Measurements from ENCODE around the gene PCNX3. TPM values are rescaled to one million over a fixed set of nuclear protein-coding genes. Genes with fewer than 3 reads are reported as not detected.
"Not testable (repeated sequence)": the region's sequence is repeated elsewhere in the genome, so short reads cannot be mapped to it uniquely, and the experiment has no call there.

The PCNX3 gene
- total RNA-seq, 1 donor from 2014 or later, result 9.3 TPM

DNA sequence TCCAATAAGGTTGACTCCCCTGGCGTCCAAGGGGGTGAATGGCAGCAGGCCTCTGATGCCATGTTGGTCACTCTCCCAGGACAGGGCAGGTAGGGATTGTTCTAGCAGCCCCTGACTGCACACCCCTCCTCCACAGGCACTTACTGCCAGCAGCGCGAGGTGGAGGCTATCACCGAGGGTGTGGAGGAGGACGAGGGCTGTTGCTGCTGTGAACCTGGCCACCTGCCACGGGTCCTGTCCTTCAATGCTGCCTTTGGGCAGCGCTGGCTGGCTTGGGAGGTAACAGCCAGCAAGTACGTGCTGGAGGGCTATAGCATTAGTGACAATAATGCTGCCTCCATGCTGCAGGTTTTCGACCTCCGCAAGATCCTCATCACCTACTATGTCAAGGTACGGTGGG is 14.6 kb downstream of the PCNX3 start:
- intact Hi-C loops (cut with DNase I), result loop anchor here (10.0 kb wide), 1 partner anchor 75 kb away; no protein-coding TSS in a partner anchor
- DNase-seq (peak; percentile 73), ATAC-seq (ENCODE audit: poor library complexity) (peak; percentile 60)

DNA sequence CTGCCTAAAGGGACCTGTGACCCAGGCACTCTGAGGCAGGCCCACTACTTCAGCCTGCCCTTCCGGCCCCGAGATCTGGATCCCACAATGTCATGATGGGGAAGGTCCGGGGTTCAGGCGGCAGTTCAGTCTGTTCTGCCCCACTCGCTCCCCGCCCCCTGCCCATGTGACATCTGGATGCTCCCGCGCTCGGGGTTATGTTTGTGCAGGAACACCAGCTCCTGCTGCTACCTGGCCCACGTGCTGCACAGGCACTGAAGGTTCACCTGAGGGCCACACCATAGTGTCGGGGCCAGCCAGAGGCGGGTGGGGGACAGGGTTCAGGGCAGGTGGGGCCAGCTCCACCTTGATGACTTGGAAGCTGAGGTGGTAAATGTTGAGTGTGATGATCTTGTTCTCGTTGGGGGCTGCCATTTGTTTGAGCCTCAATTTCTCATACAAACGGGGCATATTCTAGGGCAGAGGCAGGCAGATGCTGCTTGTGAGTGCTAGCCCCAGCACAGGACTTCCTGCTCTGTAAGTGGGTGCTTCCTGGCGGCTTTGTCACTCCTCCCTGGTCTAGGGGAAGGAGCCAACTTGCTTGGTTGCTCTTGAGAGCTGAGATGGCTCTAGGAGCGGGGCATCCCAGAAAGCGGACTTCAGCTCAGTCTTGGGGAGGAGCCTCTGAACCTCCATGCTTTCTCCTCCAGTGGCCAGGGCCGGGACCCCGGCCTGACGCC is 18.0 kb downstream of the PCNX3 start:
- intact Hi-C loops (cut with DNase I), result loop anchor here (10.0 kb wide), 1 partner anchor 71 kb away; no protein-coding TSS in a partner anchor
- ATAC-seq (ENCODE audit: poor library complexity) (no peak), DNase-seq (no peak)

DNA sequence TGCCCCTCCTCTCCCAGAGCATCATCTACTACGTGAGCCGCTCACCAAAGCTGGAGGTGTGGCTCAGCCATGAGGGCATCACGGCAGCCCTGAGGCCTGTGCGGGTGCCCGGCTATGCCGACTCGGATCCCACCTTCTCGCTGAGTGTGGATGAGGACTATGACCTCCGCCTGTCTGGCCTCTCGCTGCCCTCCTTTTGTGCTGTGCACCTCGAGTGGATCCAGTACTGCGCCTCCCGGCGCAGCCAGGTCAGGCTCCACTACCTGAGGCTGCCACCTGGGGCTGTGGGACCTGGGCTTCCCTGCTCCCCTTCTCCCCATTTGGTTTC is 18.5 kb downstream of the PCNX3 start:
- DNase-seq (no peak), ATAC-seq (ENCODE audit: poor library complexity) (no peak)
- intact Hi-C loops (cut with DNase I), result loop anchor here (10.0 kb wide), 1 partner anchor 71 kb away; no protein-coding TSS in a partner anchor

DNA sequence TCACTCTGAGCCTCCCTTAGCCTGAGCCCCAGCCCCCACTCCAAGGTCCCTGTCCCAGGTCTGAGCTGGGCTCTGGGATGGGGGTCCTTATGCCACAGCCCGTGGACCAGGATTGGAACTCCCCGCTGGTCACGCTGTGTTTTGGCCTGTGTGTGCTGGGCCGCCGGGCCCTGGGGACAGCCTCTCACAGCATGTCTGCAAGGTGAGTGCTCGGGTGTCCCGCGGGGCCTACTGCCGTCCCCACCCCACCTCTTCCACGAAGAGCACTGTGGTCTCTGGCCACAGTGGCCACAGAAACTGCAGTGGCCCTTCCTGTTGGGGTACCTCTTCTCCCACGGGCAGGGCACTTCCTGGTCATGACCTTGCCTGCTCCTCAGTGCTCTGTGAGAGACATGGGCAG is 18.9 kb downstream of the PCNX3 start:
- DNase-seq (no peak), ATAC-seq (ENCODE audit: poor library complexity) (no peak)
- intact Hi-C loops (cut with DNase I), result loop anchor here (10.0 kb wide), 1 partner anchor 70 kb away; no protein-coding TSS in a partner anchor

DNA sequence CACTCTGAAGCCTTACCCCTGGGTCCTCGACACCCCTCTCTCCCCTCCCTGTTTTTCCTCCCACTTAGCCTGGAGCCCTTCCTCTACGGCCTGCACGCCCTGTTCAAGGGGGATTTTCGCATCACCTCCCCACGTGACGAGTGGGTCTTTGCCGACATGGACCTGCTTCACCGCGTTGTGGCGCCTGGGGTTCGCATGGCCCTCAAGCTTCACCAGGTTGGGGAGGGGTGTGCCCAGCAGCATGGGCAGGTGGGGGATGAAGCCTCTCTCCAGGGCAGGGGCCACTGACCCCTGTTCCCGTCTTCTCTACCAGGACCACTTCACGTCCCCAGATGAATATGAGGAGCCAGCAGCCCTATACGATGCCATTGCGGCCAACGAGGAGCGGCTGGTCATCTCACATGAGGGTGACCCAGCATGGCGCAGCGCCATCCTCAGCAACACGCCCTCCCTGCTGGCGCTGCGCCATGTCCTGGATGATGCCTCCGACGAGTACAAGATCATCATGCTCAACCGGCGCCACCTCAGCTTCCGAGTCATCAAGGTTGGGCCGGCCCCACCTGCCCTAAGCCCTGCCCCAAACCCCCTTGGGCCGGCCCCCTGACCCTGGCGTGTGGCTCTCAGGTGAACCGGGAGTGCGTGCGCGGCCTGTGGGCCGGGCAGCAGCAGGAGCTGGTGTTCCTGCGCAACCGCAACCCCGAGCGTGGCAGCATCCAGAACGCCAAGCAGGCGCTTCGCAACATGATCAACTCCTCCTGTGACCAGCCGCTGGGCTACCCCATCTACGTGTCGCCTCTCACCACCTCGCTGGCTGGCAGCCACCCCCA is 19.5 kb downstream of the PCNX3 start:
- no peak for ATAC-seq (ENCODE audit: poor library complexity)
- intact Hi-C loops (cut with DNase I), result loop anchor here (10.0 kb wide), 1 partner anchor 70 kb away; no protein-coding TSS in a partner anchor
- DNase-seq, result no peak

DNA sequence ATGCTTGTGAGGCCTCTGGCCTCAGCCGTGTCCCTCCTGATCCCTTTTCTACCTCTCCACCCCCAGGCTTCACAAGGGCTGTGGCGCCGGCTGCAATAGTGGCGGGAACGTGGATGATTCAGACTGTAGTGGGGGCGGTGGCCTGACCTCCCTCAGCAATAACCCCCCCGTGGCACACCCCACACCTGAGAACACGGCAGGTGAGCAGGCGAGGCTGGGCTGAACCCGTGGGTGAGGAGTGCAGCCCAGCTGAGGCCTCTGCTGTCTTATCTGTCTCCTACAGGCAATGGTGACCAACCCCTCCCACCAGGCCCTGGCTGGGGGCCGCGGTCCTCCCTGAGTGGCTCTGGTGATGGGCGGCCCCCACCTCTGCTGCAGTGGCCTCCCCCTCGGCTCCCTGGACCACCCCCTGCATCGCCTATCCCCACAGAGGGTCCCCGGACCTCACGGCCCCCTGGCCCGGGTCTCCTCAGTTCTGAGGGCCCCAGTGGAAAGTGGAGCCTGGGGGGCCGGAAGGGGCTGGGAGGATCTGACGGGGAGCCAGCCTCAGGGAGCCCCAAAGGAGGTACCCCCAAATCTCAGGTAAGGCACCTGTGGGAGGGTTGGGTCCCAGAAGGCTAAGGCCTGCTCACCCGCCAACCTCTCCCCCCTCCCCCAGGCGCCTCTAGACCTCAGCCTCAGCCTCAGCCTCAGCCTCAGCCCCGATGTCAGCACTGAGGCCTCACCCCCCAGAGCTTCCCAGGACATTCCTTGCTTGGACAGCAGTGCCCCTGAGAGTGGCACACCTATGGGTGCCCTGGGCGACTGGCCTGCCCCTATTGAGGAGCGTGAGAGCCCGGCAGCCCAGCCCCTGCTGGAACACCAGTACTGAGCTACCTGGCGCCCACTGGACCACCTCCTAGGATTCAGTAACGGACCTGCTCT is 20.8 kb downstream of the PCNX3 start:
- intact Hi-C loops (cut with DNase I), result loop anchor here (10.0 kb wide), 1 partner anchor 68 kb away; no protein-coding TSS in a partner anchor
- ATAC-seq (ENCODE audit: poor library complexity) (no peak), DNase-seq (no peak)

DNA sequence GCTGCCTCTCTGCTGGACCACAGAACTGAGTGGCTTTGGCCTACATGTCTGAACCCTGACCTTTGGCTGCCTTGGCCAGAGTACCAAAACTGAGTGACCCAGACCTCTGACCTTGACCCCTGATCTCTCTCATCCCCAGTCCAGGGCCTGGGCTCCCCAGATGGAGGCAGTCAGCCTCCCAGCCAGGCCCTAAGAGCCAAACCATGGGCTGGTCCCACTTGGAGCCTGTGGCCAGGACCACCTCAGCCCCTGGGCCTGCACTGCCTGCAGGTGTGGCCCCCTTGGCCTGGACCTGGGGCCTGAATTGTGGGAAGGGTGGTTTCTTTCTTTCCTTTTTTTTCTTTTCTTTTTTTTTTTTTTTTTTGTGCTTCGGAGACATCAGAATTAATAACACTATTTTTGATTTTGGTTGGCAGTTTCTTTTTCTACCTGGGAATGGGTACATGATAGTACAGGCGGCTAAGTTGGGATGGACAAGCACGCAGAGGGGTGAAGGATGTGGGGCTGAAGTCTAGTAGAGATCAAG is 21.5 kb downstream of the PCNX3 start:
- DNase-seq (no peak), ATAC-seq (ENCODE audit: poor library complexity) (no peak)
- intact Hi-C loops (cut with DNase I), result loop anchor here (10.0 kb wide), 1 partner anchor 68 kb away; no protein-coding TSS in a partner anchor

DNA sequence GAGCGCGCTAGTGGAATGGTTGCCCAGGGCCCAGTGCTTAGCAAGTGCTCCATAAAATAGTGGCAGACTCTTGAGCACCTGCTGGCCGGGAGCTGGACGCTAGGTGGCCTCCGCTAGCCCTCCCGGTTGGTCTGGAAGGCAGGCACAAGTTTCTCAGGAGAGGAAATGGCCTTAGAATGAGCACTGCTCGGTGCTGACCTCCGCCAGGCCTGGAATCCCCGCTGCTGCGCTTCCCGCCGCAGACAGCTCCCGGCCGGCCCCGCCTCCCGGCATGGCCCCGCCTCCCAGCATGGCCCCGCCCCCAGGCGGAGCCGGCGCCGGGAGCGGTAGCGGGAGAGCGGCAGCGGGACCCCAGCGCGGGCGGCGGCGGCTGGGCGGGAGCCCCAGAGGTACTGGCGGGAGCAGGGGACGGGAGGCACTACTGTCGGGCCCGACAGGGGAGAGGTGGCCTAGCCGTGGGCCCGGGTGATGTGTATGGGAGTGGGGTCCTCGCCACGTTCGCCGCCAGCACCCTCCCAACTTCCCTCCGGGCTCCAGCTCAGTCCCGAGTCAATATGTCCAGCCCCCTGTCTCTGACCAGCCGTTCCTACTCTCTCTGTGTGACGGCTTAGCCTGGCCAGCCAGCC is 22.3 kb downstream of the PCNX3 start, which contains the start of gene SIPA1:
Gene SIPA1 (plus strand): TSS at position 308 of the 626 bp plus-strand sequence. CDS start 2,821 bp downstream, outside the sequence.
- DNase-seq, result peak; percentile 84
- peak; percentile 92 for ATAC-seq (ENCODE audit: poor library complexity)
- intact Hi-C loops (cut with DNase I), result loop anchor here (10.0 kb wide), 1 partner anchor 67 kb away; no protein-coding TSS in a partner anchor

DNA sequence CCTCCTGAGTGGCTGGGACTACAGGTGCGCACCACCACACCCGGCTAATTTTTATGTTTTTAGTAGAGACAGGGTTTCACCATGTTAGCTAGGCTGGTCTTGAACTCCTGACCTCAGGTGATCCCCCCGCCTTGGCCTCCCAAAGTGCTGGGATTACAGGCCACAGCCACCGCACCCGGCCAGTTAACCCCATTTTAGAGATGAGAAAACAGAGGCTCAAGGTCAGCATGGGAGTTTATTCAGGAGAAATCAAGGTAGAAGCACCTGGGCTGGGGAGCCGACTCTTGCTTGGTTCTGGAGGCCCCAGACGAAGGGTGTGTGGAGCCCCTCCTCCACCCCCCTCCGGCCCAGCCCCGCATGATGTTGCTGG is 23.6 kb downstream of the PCNX3 start:
- intact Hi-C loops (cut with DNase I), result loop anchor here (10.0 kb wide), 1 partner anchor 66 kb away; no protein-coding TSS in a partner anchor
- DNase-seq; ATAC-seq (ENCODE audit: poor library complexity): not testable (repeated sequence)

DNA sequence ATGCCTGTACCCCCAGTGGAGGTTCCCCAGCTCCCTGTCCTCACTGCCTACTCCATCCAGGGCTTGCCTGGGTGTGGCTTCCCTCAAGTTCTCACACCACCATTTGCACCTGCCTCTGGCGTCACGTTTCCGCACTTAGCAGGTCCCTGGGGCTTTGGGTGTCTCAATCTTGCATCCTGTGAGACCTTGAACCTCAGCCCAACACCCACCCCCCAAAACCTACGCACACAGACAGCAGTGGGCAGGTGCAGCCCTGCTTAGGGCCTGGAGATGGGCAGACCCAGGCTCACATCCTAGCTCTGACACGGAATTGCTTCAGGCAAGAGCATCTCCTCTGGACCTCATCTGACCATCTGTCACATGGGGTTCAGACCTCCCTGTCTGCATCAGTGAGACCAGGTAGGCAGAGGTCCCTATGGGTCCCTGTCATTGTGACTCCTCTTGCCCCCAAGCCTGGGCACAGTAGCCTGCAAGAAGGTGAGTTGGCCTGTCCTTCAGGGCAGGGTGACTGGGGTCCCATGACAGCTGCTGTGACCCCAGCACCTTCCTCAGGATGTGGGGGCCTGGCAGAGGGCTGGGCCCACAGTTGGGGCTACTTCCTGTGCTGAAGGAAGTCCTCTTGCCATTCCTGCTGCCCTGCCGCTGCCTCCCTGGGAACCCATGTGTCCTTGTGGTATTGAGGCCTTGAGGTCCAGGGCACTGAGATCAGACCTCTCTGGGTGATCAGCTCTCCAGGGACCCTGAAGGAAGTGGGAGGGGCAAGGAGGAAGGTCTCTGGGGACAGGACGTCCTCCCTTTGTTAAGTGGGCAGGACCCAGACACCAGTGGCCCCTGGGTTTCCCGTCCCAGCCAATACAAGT is 24.3 kb downstream of the PCNX3 start:
- DNase-seq (peak; percentile 61), ATAC-seq (ENCODE audit: poor library complexity) (peak; percentile 1)
- intact Hi-C loops (cut with DNase I), result loop anchor here (10.0 kb wide), 1 partner anchor 65 kb away; no protein-coding TSS in a partner anchor

DNA sequence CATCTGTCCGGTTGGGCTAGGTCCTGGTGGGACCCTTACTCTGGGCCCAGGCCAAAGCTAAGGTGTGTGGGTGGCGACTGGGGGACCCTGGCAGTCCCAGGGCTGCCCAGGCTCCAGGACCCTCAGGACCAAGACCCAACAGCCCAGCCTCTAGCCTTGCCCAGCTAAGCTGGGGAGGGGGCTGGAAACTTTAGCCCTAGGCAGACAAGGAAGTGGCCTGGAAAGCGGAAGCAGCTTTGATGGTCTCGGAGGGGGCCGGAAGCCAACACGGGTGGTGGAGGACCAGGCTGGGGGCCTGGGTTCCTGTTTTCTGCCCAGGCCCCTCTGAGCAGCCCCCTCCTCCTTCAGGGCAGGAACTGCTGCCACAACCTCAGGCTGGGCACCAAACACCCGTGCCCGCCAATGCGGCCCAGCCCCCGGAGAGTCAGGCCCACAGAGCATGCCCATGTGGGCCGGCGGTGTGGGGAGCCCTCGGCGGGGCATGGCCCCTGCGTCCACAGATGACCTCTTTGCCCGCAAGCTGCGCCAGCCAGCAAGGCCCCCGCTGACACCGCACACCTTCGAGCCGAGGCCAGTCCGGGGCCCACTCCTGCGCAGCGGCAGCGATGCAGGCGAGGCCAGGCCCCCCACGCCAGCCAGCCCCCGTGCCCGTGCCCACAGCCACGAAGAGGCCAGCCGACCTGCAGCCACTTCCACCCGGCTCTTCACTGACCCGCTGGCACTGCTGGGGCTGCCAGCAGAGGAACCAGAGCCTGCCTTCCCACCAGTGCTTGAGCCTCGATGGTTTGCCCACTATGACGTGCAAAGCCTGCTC is 25.1 kb downstream of the PCNX3 start:
- DNase-seq, result peak; percentile 81

DNA sequence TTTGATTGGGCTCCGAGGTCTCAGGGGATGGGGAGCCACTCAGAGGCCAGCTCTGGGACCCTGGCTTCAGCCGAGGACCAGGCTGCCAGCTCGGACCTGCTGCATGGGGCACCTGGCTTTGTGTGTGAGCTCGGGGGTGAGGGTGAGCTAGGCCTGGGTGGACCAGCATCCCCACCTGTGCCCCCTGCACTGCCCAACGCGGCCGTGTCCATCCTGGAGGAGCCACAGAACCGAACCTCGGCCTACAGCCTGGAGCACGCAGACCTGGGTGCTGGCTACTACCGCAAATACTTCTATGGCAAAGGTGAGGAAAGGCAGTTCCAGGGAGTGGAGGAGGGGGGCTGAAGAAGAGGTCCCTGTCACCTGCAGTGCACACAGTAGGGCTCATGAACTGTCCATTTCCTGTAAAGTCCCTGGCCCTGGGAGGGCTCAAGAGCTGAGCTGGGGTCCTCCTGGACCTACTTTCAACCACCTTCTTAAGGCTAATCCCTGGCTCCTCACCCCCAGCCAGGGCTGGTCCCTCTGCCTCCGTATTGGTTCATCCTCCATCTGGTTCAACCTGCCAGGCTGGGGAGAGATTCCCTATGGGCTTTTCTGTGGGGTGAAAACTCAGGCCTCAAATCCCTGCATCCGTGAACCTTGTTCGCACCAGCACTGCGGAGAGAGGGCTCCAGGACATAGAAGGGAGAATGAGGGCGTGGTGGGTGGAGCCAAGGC is 25.9 kb downstream of the PCNX3 start:
- intact Hi-C loops (cut with DNase I), result no loop called here
- ATAC-seq (ENCODE audit: poor library complexity), result no peak
- no peak for DNase-seq

More for the DNA sequence above, 25.1 kb downstream of the PCNX3 start:
- ATAC-seq (ENCODE audit: poor library complexity), result peak; percentile 6
- intact Hi-C loops (cut with DNase I), result no loop called here

DNA sequence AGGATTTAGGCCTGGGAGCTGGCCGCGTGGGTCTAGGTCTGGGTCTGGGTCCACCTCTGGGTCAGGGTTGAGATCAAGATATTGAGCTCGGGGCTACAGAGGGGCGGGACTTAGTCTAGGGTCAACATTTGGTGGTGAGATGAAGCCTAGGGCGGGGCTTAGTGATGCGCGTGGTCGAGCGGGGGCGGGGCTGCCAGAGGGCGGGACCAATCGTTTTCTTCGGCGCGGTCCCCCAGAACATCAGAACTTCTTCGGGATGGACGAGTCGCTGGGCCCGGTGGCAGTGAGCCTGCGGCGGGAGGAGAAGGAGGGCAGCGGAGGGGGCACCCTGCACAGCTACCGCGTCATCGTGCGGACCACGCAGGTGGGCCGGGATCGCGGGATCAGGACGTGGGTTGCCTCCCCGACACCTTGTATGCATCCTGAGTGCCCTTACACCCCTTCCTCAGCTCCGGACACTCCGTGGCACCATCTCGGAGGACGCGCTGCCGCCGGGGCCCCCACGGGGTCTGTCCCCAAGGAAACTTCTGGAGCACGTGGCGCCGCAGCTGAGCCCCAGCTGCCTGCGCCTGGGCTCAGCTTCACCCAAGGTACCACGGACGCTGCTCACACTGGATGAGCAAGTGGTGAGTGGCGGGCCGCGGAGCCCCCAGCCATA is 26.6 kb downstream of the PCNX3 start:
- intact Hi-C loops (cut with DNase I), result no loop called here
- DNase-seq, result no peak
- ATAC-seq (ENCODE audit: poor library complexity), result no peak

DNA sequence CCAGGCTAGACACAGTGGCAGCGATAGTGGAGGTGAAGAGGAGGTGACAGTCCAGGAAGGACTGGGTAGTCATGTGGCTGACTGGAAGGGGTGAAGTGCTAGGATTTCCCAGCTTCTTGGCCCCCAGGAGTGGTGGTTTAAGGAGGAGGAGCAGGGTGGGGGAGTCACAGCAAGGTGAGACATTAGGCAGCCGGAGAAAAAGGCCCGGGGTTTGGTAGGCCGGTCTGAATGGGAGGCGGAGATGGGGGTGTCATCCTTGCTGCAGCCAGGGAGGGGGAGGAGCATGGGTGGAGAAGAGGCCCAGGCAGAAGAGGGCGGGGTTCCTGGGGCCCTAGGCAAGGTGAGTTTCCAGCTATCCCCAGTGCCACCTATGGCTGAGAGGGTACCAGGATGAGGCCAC is 28.4 kb downstream of the PCNX3 start:
- ATAC-seq (ENCODE audit: poor library complexity) (no peak), DNase-seq (no peak)
- intact Hi-C loops (cut with DNase I), result no loop called here

DNA sequence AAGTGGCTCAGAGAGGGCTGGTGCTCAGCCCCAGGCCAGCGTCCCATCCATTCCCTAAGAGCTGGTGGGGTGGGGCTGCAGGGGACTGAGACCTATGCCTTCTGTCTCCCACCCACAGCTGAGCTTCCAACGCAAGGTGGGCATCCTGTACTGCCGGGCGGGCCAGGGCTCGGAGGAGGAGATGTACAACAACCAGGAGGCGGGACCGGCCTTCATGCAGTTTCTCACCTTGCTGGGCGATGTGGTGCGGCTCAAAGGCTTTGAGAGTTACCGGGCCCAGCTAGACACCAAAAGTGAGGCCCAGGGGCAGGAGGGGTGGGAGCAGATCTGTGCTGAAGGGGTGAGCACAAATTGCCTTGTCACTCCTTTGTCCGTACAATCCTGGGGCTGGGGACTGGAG is 29.3 kb downstream of the PCNX3 start:
- intact Hi-C loops (cut with DNase I), result no loop called here
- no peak for ATAC-seq (ENCODE audit: poor library complexity)
- no peak for DNase-seq

Data from Right ventricle myocardium superior (tissue), 1 donor.